Adrenal gland (tissue), 5 donors: Measurements from ENCODE around the gene NPY2R.

Source experiments
- POLR2A ChIP-seq, 2 donors: fragments of 450-650 bp; IDR thresholded peaks; one replicate each; pipeline ENCODE4 v1.6.1; 2017; ENCODE audit warnings: antibody characterized with exemption in 2 of 2, mild to moderate bottlenecking in 2 of 2, moderate library complexity in 1 of 2
- TF ChIP-seq, protein P1 (sequence below), 6 experiments: fragments of 450-650 bp in 4 of 6; fragments of 200-600 bp in 2 of 6; sonication (generic) in 1 of 6; IDR thresholded peaks; 1 replicate in 5 of 6; 2 replicates in 1 of 6; pipeline versions ENCODE4 v1.5.1 to v1.8.0; 2016 to 2021; ENCODE audit warnings: antibody characterized with exemption in 6 of 6, mild to moderate bottlenecking in 2 of 6, moderate library complexity in 1 of 6
- donor health status: DM: no; HTN: no; CAD: no.

DNA sequence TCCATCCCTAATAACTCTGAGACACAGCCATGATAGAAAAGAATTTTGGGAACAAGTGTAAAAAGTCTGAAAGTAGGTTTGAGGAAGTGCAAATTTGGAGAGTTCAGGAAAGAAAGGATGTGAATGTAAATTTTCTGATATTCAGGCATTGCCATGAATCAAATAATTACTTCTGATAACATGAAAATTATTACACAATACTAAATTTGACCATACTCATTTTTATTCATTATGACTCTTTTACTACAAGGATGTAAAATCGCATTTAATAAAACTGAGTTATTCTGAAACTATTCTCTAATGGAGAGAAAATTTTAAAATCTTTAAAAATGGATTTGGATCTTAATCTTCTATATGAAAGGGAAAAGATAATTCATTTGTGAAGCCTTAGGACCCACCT, 33.8 kb upstream of the NPY2R start:
- TF ChIP-seq POLR2A (IDR thresholded peaks at IDR 0.05), result no peak
- TF ChIP-seq, protein P1, sequence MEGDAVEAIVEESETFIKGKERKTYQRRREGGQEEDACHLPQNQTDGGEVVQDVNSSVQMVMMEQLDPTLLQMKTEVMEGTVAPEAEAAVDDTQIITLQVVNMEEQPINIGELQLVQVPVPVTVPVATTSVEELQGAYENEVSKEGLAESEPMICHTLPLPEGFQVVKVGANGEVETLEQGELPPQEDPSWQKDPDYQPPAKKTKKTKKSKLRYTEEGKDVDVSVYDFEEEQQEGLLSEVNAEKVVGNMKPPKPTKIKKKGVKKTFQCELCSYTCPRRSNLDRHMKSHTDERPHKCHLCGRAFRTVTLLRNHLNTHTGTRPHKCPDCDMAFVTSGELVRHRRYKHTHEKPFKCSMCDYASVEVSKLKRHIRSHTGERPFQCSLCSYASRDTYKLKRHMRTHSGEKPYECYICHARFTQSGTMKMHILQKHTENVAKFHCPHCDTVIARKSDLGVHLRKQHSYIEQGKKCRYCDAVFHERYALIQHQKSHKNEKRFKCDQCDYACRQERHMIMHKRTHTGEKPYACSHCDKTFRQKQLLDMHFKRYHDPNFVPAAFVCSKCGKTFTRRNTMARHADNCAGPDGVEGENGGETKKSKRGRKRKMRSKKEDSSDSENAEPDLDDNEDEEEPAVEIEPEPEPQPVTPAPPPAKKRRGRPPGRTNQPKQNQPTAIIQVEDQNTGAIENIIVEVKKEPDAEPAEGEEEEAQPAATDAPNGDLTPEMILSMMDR (IDR thresholded peaks at IDR 0.05), result no peak
